Body of pancreas (tissue), 4 donors: Measurements from ENCODE around the gene GCH1.

ENCODE experiments used
- POLR2A ChIP-seq, 3 donors: fragments of 450-650 bp; IDR thresholded peaks; one replicate each; pipeline ENCODE4 v1.6.1; 2016; ENCODE audit warnings: antibody characterized with exemption in 3 of 3, mild to moderate bottlenecking in 2 of 3
- TF ChIP-seq, protein P1 (sequence below), 7 experiments: fragments of 450-650 bp in 4 of 7; fragments of 200-600 bp in 3 of 7; sonication (generic) in 3 of 7; IDR thresholded peaks; one replicate each; pipeline ENCODE4 v1.5.1; 2016 to 2019; ENCODE audit warnings: antibody characterized with exemption in 7 of 7

DNA sequence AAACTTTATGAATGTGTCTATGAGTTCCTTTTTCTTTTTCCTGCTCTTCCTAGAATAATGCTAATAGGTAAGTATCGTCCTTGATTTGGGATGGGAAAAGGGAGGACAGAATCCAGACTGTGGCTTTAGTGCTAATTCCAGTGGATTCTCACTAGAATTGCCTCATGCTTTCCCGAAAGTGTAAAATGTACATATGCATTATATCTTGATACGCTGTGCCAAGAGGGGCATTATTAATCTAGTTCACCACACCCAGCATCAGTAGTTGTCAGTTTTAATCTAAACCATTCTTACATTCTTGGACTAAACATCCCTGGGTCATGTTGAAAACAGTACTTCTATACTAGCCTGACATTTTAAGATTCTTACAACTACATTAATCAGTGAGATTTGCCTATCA, 49.3 kb downstream of the GCH1 start:
- TF ChIP-seq, protein P1, sequence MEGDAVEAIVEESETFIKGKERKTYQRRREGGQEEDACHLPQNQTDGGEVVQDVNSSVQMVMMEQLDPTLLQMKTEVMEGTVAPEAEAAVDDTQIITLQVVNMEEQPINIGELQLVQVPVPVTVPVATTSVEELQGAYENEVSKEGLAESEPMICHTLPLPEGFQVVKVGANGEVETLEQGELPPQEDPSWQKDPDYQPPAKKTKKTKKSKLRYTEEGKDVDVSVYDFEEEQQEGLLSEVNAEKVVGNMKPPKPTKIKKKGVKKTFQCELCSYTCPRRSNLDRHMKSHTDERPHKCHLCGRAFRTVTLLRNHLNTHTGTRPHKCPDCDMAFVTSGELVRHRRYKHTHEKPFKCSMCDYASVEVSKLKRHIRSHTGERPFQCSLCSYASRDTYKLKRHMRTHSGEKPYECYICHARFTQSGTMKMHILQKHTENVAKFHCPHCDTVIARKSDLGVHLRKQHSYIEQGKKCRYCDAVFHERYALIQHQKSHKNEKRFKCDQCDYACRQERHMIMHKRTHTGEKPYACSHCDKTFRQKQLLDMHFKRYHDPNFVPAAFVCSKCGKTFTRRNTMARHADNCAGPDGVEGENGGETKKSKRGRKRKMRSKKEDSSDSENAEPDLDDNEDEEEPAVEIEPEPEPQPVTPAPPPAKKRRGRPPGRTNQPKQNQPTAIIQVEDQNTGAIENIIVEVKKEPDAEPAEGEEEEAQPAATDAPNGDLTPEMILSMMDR (IDR thresholded peaks at IDR 0.05), result no peak
- no peak for TF ChIP-seq POLR2A (IDR thresholded peaks at IDR 0.05)
